SK-N-SH (cell line): ENCODE measurements around the gene ABCG1.

Experiments used
- CHD2 ChIP-seq: fragments of 150-350 bp; IDR thresholded peaks from 2 replicates; pipeline ENCODE4 v1.6.1; 2018; ENCODE audit warnings: low read length; ENCODE audit not compliant: partially characterized antibody
- CTCF ChIP-seq: fragments of 200-600 bp; sonication (generic); IDR thresholded peaks from 2 replicates; pipeline ENCODE4 v1.6.1; 2017; ENCODE audit warnings: antibody characterized with exemption, mild to moderate bottlenecking, moderate library complexity
- EP300 ChIP-seq, 2 experiments: IDR thresholded peaks; 2 replicates each; pipeline versions ENCODE4 v1.4.0 to v1.6.1; 2012; ENCODE audit warnings: borderline replicate concordance in 1 of 2, low read depth in 1 of 2, low read length in 1 of 2
- EZH2phosphoT487 ChIP-seq: fragments of 200-600 bp; sonication (generic); IDR thresholded peaks from 2 replicates; pipeline ENCODE4 v1.6.1; 2017; ENCODE audit warnings: low read depth, mixed run types, mild to moderate bottlenecking, antibody characterized with exemption, moderate library complexity, borderline replicate concordance
- GATA2 ChIP-seq: sonication (generic); formaldehyde crosslinking; IDR thresholded peaks from 2 replicates; pipeline ENCODE4 v1.5.0; 2020; ENCODE audit warnings: mild to moderate bottlenecking, missing genetic modification reagents
- JUND ChIP-seq: IDR thresholded peaks from 2 replicates; pipeline ENCODE4 v1.4.0; 2012
- POLR2AphosphoS5 ChIP-seq: IDR thresholded peaks from 2 replicates; pipeline ENCODE4 v1.6.1; 2012; ENCODE audit warnings: low read depth, low read length
- RAD21 ChIP-seq: IDR thresholded peaks from 2 replicates; pipeline ENCODE4 v1.6.1; 2012; ENCODE audit warnings: mild to moderate bottlenecking, low read length
- RCOR1 ChIP-seq: fragments of 150-350 bp; IDR thresholded peaks from 2 replicates; pipeline ENCODE4 v1.6.1; 2017; ENCODE audit warnings: antibody characterized with exemption, low read length
- REST ChIP-seq: IDR thresholded peaks from 2 replicates; pipeline ENCODE4 v1.6.1; 2012; ENCODE audit warnings: mild to moderate bottlenecking, low read depth, low read length, moderate library complexity
- RFX5 ChIP-seq: IDR thresholded peaks from 2 replicates; pipeline ENCODE4 v1.6.1; 2012; ENCODE audit warnings: mild to moderate bottlenecking, improper control_type of control experiment, low read length
- USF2 ChIP-seq: fragments of 150-350 bp; IDR thresholded peaks from 2 replicates; pipeline ENCODE4 v1.6.1; 2017; ENCODE audit warnings: antibody characterized with exemption, low read length, low read depth, borderline replicate concordance

GRCh38 chr21:42228709-42229220 lies 9.8 kb downstream of the ABCG1 start:
- no peak for TF ChIP-seq CTCF
- TF ChIP-seq JUND: no peak
- no peak for TF ChIP-seq EP300 (IDR thresholded peaks at IDR 0.05; ENCODE audit: borderline replicate concordance in 1 of 2, low read depth in 1 of 2, low read length in 1 of 2)
- TF ChIP-seq EZH2phosphoT487: no peak
- TF ChIP-seq REST: no peak
- no peak for TF ChIP-seq GATA2 (CRISPR knock-in tag)
- no peak for TF ChIP-seq POLR2AphosphoS5
- TF ChIP-seq USF2: no peak
- TF ChIP-seq RFX5: no peak
- TF ChIP-seq RCOR1: no peak
- no peak for TF ChIP-seq CHD2
- TF ChIP-seq RAD21: no peak
